Measurements from ENCODE around the gene OTOP2.
"Not testable (repeated sequence)": the region's sequence is repeated elsewhere in the genome, so short reads cannot be mapped to it uniquely, and the experiment has no call there.

Gene OTOP2

DNA sequence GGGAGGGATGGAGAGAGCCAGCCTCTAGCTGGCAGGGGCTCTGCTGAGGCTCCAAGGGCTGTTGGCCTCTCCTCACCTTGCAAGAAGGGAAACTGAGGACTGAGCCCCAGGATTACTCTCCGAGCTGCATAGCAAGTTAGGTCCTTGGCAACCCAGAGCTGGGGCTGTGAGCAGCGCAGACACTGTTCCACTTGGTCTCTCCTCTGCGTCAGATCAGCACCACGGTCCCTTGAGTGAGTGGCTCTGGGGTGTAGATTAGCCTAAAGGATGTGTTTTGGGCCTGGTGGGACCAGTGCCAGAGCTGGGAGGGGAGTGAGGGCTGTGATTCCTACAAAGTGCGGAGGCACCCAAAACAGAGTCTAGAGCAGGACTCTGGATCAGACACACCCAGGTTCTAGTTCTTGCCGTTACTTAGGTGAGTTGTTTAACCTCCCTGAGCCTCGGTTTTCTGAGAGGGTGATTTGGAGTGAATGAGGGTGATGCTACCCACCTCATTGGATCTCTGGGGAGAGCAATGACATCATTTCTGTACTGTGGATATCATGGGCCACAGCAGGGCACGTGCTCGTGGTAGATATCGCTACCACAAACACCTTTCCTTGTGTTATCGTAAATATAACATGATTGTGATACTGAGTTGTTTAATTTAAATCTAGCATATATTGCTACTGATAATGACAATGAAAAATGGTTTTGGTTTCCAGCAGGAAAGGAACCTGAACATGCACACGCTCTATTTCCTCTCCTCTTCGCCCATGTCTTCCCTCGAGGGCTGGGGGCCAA, 22.5 kb upstream of the OTOP2 start:
- in situ Hi-C loops (cut with MboI; ENCODE audit: low sequenced_read_pairs, unreplicated experiment), result no loop called here
- TF ChIP-seq, protein P1, sequence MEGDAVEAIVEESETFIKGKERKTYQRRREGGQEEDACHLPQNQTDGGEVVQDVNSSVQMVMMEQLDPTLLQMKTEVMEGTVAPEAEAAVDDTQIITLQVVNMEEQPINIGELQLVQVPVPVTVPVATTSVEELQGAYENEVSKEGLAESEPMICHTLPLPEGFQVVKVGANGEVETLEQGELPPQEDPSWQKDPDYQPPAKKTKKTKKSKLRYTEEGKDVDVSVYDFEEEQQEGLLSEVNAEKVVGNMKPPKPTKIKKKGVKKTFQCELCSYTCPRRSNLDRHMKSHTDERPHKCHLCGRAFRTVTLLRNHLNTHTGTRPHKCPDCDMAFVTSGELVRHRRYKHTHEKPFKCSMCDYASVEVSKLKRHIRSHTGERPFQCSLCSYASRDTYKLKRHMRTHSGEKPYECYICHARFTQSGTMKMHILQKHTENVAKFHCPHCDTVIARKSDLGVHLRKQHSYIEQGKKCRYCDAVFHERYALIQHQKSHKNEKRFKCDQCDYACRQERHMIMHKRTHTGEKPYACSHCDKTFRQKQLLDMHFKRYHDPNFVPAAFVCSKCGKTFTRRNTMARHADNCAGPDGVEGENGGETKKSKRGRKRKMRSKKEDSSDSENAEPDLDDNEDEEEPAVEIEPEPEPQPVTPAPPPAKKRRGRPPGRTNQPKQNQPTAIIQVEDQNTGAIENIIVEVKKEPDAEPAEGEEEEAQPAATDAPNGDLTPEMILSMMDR (IDR thresholded peaks at IDR 0.05; ENCODE audit: borderline replicate concordance, control extremely low read depth, extremely low read depth, insufficient read depth, missing control alignments), result no peak
- no peak for DNase-seq (ENCODE audit: low spot score)

DNA sequence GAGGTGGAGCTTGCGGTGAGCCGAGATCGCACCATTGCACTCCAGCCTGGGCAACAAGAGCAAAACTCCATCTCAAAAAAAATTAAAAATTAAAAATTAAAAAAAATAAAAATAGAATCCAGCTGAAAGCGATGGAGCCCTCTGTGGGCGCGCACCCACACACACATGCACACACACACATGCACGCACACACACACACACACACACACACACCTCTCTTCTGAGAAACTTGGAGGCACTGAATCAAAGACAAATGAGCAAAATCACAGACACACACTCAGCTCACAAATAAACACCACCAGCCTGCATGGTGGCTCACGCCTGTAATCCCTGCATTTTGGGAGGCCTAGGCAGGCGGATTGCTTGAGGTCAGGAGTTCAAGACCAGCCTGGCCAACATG, 21.0 kb upstream of the OTOP2 start:
- DNase-seq (ENCODE audit: low spot score), result no peak
- in situ Hi-C loops (cut with MboI; ENCODE audit: low sequenced_read_pairs, unreplicated experiment), result no loop called here
- TF ChIP-seq, protein P1 (IDR thresholded peaks at IDR 0.05; ENCODE audit: borderline replicate concordance, control extremely low read depth, extremely low read depth, insufficient read depth, missing control alignments), result no peak

DNA sequence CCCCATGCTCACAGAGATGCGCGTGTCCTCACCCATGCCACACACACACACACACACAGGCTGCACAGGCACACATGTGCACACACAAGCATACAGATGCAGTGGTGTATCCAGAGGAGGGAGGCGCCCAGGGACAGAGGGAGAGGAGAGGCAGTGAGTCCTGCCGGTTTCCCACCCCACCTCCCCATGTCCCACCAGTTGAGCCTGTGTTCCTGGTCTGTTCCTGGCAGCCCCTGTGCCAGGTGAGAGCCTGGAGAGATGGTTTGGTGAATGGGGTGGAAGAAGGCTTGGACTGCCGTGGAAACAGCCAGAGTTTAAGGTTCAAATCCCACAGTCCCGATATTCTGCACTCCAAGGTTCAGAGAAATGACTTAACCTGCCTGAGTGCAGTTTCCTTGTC, 20.4 kb upstream of the OTOP2 start:
- TF ChIP-seq, protein P1 (IDR thresholded peaks at IDR 0.05; ENCODE audit: borderline replicate concordance, control extremely low read depth, extremely low read depth, insufficient read depth, missing control alignments), result no peak
- no peak for DNase-seq (ENCODE audit: low spot score)
- in situ Hi-C loops (cut with MboI; ENCODE audit: low sequenced_read_pairs, unreplicated experiment), result no loop called here

DNA sequence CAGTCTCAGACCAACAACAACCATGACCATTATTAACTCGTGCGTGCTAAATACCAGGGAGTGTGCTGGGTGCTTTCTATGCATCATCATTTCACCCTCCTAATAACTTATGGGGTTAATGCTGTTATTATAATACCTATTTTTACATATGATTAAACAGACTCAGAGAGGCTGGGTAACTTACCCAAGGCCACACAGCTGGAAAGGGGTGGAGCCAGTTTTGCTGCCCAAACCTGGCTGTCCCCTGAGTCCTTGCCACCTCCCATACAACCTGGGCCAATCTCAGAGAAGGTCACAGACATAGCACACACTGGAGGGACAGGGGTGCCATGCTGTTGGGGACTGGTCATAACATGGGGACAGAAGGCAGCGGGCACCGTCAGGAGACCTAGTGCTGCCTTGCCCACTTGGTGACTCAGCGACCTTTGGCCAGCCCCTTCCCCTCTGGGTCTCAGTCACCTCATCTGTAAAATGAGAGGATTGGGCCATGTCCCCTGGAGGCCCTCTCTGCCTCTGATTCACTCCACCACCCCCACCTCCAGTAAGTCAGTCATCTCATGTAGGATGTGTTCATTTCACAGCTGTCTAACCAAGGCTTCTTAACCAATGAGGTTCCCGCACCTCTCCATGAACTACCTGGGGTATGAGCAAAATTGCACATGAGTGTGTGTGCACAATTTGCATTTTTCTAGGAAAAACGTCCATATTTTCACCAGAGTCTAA, 19.2 kb upstream of the OTOP2 start:
- TF ChIP-seq, protein P1 (IDR thresholded peaks at IDR 0.05; ENCODE audit: borderline replicate concordance, control extremely low read depth, extremely low read depth, insufficient read depth, missing control alignments), result no peak
- no peak for DNase-seq (ENCODE audit: low spot score)
- in situ Hi-C loops (cut with MboI; ENCODE audit: low sequenced_read_pairs, unreplicated experiment), result no loop called here

DNA sequence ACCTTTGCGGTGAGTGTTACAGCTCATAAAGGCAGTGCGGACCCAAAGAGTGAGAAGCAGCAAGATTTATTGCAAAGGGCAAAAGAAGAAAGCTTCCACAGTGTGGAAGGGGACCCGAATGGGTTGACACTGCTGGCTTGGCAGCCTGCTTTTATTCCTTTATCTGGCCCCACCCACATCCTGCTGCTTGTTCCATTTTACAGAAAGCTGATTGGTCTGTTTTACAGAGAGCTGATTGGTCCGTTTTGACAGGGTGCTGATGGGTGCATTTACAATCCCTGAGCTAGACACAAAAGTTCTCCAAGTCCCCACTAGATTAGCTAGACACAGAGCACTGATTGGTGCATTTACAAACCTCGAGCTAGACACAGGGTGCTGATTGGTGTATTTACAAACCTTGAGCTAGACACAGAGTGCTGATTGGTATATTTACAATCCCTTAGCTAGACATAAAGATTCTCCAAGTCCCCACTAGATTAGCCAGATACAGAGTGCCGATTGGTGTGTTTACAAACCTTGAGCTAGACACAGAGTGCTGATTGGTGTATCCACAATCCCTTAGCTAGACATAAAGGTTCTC, 17.8 kb upstream of the OTOP2 start:
- DNase-seq (ENCODE audit: low spot score); in situ Hi-C loops (cut with MboI; ENCODE audit: low sequenced_read_pairs, unreplicated experiment): not testable (repeated sequence)

DNA sequence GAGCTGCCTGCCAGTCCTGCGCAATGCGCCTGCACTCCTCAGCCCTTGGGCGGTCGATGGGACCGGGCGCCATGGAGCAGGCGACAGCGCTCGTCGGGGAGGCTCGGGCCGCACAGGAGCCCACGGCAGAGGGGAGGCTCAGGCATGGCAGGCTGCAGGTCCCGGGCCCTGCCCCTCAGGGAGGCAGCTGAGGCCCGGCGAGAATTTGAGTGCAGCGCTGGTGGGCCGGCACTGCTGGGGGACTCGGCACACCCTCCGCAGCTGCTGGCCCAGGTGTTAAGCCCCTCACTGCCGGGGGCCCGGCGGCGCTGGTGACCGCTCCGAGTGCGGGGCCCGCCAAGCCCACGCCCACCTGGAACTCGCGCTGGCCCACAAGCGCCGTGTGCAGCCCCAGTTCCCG, 17.1 kb upstream of the OTOP2 start:
- no peak for DNase-seq (ENCODE audit: low spot score)
- TF ChIP-seq, protein P1 (IDR thresholded peaks at IDR 0.05; ENCODE audit: borderline replicate concordance, control extremely low read depth, extremely low read depth, insufficient read depth, missing control alignments), result no peak
- in situ Hi-C loops (cut with MboI; ENCODE audit: low sequenced_read_pairs, unreplicated experiment), result no loop called here

DNA sequence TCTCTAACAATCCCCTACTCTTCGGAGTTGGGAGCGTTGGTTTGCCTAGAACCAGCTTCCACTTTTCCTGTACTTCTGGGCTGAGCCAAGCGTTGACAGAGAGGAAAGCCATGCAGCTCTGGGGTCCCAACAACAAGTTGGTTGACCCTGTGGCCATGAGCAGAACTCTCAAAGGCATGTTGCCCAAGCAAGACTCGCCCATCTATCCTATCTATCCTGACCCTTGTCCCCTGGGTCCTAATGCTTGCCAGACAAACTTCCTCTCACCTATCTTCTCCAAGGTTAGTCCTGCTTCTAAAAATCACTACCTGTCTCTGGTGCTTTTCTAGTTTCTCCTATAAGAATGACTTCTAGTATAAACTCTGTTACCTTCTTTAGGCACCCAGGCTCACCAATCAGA, 15.0 kb upstream of the OTOP2 start:
- in situ Hi-C loops (cut with MboI; ENCODE audit: low sequenced_read_pairs, unreplicated experiment); DNase-seq (ENCODE audit: low spot score): not testable (repeated sequence)

DNA sequence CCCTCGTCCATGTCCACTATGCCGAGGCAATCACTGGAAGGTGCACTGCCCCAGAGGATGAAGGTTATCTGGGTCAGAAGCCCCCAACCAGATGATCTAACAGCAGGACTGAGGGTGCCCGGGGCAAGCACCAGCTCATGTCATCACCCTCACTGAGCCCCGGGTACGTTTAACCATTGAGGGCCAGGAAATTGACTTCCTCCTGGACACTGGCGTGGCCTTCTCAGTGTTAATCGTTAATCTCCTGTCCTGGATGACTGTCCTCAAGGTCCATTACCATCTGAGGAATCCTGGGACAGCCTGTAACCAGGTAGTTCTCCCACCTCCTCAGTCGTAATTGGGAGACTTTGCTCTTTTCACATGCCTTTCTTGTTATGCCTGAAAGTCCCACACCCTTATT, 12.7 kb upstream of the OTOP2 start:
- in situ Hi-C loops (cut with MboI; ENCODE audit: low sequenced_read_pairs, unreplicated experiment), result not testable (repeated sequence)

More for the DNA sequence above, 12.7 kb upstream of the OTOP2 start:
- DNase-seq (ENCODE audit: low spot score), result not testable (repeated sequence)
